Activated CD8-positive, alpha-beta memory T cell treated with anti-CD3 and anti-CD28 coated beads, Interleukin-2, amount 50 U/mL, for 24 hours (primary cell): ENCODE results near the gene BEND6.

ENCODE experiments used
- DNase-seq: peaks from one replicate; pipeline ENCODE4 v3.0.0-alpha.2; 2020; ENCODE audit errors: extremely low read depth

Gene BEND6

GRCh38 chr6:56954403-56955170, at the start of gene BEND6:
TSS of gene BEND6 (plus strand) at chr6:56955107. CDS start at chr6:56981811, 26,704 bp downstream.
- DNase-seq, result no peak

- DNase-seq, result no peak
Measured at GRCh38 chr6:56905378-56905777, 49.5 kb upstream of the BEND6 start.

GRCh38 chr6:56906752-56907151, 48.2 kb upstream of the BEND6 start:
- DNase-seq, result no peak

GRCh38 chr6:56909115-56909907, 45.6 kb upstream of the BEND6 start:
- no peak for DNase-seq

GRCh38 chr6:56911847-56912246, 43.1 kb upstream of the BEND6 start:
- DNase-seq, result no peak

GRCh38 chr6:56913285-56914074, 41.4 kb upstream of the BEND6 start:
- DNase-seq, result no peak

GRCh38 chr6:56914798-56915658, 39.9 kb upstream of the BEND6 start:
- DNase-seq, result no peak

- DNase-seq, result no peak
Measured at GRCh38 chr6:56915832-56916231, 39.1 kb upstream of the BEND6 start.

- no peak for DNase-seq
Measured at GRCh38 chr6:56916849-56917551, 37.9 kb upstream of the BEND6 start.

- DNase-seq, result no peak
Measured at GRCh38 chr6:56922645-56923044, 32.3 kb upstream of the BEND6 start.

GRCh38 chr6:56923565-56923964, 31.3 kb upstream of the BEND6 start:
- no peak for DNase-seq

GRCh38 chr6:56927538-56928453, 27.1 kb upstream of the BEND6 start:
- DNase-seq, result no peak

- no peak for DNase-seq
Measured at GRCh38 chr6:56930846-56931245, 24.1 kb upstream of the BEND6 start.

- DNase-seq, result no peak
Measured at GRCh38 chr6:56932910-56933477, 21.9 kb upstream of the BEND6 start.

- DNase-seq, result no peak
Measured at GRCh38 chr6:56933650-56934049, 21.3 kb upstream of the BEND6 start.

- DNase-seq, result no peak
Measured at GRCh38 chr6:56934876-56935275, 20.0 kb upstream of the BEND6 start.

- DNase-seq, result no peak
Measured at GRCh38 chr6:56936466-56936865, 18.4 kb upstream of the BEND6 start.

GRCh38 chr6:56938649-56939191, 16.2 kb upstream of the BEND6 start:
- DNase-seq, result no peak

GRCh38 chr6:56940463-56940862, 14.4 kb upstream of the BEND6 start:
- DNase-seq, result no peak
